ENCODE data around the gene ASTN2.

GRCh38 chr9:116482740-116483139, 932.1 kb downstream of the ASTN2 start:
- no peak for TF ChIP-seq EZH2phosphoT487 (IDR thresholded peaks at IDR 0.05; ENCODE audit: borderline replicate concordance, low read length)
- TF ChIP-seq, protein P1, sequence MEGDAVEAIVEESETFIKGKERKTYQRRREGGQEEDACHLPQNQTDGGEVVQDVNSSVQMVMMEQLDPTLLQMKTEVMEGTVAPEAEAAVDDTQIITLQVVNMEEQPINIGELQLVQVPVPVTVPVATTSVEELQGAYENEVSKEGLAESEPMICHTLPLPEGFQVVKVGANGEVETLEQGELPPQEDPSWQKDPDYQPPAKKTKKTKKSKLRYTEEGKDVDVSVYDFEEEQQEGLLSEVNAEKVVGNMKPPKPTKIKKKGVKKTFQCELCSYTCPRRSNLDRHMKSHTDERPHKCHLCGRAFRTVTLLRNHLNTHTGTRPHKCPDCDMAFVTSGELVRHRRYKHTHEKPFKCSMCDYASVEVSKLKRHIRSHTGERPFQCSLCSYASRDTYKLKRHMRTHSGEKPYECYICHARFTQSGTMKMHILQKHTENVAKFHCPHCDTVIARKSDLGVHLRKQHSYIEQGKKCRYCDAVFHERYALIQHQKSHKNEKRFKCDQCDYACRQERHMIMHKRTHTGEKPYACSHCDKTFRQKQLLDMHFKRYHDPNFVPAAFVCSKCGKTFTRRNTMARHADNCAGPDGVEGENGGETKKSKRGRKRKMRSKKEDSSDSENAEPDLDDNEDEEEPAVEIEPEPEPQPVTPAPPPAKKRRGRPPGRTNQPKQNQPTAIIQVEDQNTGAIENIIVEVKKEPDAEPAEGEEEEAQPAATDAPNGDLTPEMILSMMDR (IDR thresholded peaks at IDR 0.05; ENCODE audit: low read depth, low read length, poor library complexity, severe bottlenecking), result no peak

Data from DOHH2 (cell line).